Retinal pigment epithelial cell (primary cell): Measurements from ENCODE around the gene FOXC1.

ENCODE experiments used
- DNase-seq: peaks from one replicate; pipeline ENCODE4 v3.0.0-alpha.2; 2010; ENCODE audit warnings: low read depth
- H3K4me3 ChIP-seq: 2 replicates; pipeline ENCODE4 v1.5.1; 2011; ENCODE audit warnings: mild to moderate bottlenecking, low read length, control low read depth, moderate library complexity
- TF ChIP-seq, protein P1 (sequence below): conservative IDR thresholded peaks from 2 replicates; pipeline ENCODE4 v1.5.1; 2011; ENCODE audit warnings: low read depth, low read length, control low read depth, inconsistent platforms

Gene FOXC1

DNA sequence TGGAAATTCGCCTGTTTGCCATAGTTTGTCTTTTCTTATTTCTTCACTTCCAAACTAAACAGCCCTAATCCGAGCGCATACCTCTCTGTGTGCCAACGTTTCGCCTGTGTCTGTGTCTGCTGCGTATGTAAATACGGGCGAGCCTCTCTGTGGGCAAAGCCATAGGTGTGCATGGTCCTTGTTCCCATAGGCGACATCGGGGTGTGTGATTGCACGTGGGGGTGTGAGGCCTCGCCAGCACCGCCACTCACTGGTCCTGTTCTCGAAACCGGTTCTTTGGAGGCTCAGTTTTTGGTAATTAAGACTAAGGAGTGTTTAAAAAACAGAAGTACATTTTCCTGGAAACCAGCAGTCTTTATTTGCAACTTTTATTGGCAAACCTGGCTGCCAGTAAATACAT is 6.0 kb upstream of the FOXC1 start:
- H3K4me3 ChIP-seq = no peak overlapping the region
- DNase-seq = no peak
- TF ChIP-seq, protein P1, sequence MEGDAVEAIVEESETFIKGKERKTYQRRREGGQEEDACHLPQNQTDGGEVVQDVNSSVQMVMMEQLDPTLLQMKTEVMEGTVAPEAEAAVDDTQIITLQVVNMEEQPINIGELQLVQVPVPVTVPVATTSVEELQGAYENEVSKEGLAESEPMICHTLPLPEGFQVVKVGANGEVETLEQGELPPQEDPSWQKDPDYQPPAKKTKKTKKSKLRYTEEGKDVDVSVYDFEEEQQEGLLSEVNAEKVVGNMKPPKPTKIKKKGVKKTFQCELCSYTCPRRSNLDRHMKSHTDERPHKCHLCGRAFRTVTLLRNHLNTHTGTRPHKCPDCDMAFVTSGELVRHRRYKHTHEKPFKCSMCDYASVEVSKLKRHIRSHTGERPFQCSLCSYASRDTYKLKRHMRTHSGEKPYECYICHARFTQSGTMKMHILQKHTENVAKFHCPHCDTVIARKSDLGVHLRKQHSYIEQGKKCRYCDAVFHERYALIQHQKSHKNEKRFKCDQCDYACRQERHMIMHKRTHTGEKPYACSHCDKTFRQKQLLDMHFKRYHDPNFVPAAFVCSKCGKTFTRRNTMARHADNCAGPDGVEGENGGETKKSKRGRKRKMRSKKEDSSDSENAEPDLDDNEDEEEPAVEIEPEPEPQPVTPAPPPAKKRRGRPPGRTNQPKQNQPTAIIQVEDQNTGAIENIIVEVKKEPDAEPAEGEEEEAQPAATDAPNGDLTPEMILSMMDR = no peak

DNA sequence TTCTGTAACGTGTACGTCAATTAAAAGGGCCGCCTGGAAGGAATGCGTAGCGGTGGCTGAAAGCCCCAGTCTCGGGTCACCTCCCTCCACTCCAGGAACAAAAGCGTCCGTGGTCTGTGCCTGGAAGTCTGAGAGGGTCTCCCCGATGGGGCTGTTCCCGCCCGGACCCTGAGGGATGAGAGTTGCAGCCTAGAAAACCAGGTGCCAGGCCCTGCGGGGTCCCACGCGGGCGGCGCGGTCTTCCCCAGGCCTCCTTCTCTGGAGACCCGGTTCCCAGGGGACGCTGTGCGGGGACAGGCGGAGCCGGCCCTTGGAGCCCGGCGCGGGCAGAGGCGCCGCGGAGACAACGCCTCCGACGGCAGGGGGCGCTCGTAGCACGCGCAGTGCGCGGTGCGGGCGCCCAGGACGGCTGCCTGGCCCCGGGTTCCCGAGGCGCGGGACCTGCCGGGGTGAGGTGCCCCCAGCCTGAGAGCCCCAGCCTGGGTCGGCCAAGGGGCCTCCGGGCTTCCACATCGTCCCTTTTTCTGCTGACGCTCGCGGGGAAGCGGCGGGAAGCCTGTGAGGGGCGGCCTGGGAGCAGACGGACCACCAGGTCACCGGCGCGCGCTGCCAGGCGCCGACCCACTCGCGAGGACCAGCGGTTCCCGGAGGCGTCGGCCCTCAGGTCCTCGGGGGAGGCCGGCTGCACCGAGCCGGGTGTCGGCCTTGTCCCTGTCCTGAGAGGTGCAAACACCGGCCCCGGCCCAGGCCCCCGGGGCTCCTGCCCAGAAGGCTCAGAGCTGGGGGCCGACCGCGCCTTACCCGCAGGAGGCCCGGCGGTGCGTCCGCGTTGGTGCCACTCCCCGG is 5.3 kb upstream of the FOXC1 start:
- TF ChIP-seq, protein P1 = peak; percentile 67

DNA sequence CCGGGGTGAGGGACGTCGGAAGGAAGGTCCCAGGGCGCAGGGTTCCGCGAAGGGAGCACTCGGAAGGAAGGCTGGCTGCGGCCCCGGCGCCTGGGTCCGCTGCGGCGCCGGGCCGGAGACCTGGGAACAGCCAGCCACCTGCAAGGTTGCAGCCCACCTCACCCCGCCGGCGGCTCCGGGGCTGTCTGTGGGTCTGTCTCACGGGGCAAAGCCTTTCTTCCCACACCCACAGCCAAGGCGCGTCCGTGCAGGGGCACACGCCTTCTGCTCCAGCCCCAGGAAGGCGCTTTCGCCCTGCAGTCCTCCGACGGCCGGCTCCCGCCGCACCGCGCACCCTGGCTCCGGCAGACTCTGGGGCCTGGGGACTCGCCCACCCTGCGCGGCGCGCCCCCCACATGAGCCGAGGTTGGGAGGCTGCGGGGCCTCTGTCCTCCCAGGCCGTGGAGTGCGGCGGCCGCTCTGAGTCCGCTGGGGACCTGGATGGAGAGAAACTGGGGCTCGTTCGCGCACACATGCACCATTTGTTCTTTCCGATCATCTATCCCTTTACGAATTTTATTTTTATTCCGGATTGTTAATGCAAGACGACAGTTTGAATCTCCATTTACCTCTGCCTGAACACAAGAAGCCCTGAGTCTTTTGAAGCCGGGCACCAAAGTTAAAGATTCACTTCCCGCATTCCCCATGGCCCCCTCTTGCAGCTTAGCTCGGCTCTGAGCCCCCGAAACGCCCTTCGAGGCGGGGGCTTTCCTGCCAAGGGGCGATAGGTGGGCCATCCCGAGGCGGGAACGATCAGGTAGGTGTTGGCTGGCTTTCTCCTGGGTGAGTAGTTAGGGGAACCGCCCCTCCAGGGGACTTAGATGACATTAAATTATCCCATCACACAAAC is 4.5 kb upstream of the FOXC1 start:
- no peak for DNase-seq
- TF ChIP-seq, protein P1 = no peak
- H3K4me3 ChIP-seq = no peak overlapping the region

More for the DNA sequence above, 5.3 kb upstream of the FOXC1 start:
- DNase-seq = no peak
- H3K4me3 ChIP-seq = peak overlapping the region; percentile 45

DNA sequence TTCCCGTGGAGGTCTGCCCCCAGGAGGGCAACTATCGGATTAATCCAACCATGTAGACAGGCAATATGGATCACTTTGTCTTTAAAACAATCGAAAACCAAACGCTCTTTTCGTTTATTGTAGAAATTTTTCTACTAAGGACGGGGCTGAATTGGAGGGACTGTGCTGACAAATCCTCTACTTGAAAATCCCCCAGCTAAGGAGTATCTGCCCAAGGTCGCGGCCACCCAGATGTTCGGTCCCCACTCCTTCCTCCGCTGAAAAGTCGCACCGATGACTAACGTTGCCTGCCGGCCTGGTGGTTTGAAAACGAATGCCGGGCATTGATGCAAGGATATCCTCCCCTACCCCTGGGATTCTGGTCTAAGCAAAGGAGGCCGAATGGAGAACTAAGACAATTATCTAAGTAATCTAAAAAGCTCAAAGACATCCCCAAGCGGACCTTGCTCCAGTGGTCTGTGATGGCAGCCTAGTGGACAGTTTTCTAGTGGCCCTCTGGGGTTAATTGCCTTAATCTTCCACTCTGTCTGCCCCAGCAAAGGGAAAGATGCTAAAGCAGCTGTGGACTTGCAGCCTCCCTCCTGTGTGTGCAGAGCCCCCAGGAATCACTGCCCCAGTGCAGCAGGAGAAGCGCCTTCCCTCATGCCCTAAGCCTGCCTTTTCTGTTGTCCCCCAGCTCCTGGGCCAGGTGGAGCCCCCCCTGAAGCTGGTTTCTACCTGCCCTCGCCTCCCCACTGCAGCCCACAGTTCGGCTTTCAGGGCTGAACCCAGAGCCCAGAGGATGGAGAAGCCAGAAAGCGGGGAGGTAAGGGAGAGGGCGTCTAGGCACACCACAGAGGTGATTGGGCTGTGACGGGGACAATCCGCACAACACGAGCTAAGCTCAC is 3.6 kb upstream of the FOXC1 start:
- DNase-seq = no peak
- H3K4me3 ChIP-seq = no peak overlapping the region
- TF ChIP-seq, protein P1 = no peak

DNA sequence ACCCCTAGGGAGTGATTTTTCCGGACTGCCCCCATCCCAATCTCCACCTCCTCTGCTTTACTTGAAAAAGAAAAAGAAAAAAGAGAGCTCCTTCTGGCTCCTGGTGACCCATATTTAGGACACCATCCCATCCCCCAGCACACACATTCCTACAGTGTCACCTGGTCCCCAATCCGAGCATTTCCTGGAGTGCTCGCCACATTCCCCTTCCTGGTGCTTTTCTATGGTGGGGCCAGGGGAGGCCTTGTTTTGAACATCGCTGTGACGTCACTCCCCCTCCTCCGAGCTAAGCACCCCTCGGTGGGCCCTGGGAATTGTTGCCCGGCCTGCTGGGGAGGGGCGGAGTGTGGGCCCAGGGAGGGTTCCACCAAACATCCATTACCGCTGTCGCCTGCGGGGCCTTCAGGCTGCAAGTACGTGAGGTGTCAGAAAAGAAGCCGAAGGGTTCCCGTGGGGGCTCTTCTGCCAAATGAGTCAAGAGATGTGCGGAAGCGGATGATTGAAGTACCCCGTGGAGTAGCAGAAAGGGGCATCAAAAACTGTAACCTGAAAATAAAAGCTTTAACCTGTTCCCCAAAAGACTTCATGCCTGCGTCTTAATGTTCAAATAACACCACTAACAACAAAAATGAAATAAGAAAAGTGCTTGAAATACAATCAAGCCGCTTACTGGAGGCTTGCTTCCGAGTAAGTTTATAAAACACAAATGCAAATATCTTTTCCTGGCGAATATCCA is 2.8 kb upstream of the FOXC1 start:
- no peak for DNase-seq
- no peak overlapping the region for H3K4me3 ChIP-seq
- TF ChIP-seq, protein P1 = no peak
